Osteoblast (primary cell): ENCODE data around the gene SLC12A2. TPM values are rescaled to one million over a fixed set of nuclear protein-coding genes. Genes with fewer than 3 reads are reported as not detected.

ENCODE experiments used
- DNase-seq: peaks from one replicate; pipeline ENCODE4 v3.0.0; 2011; ENCODE audit warnings: low spot score, mixed read lengths; ENCODE audit not compliant: insufficient read length; ENCODE audit errors: missing footprints
- H2AFZ ChIP-seq: 2 replicates; pipeline ENCODE4 v1.6.0; 2011; ENCODE audit warnings: mild to moderate bottlenecking, low read length
- H3K27ac ChIP-seq: 2 replicates; pipeline ENCODE4 v1.5.1; 2011; ENCODE audit warnings: mild to moderate bottlenecking, low read depth, low read length, moderate library complexity
- H3K27me3 ChIP-seq: 2 replicates; pipeline ENCODE4 v1.6.0; 2012; ENCODE audit warnings: mild to moderate bottlenecking, control low read depth, inconsistent platforms, low read length, moderate library complexity; ENCODE audit not compliant: insufficient read depth
- H3K36me3 ChIP-seq: 2 replicates; pipeline ENCODE4 v1.5.1; 2011; ENCODE audit warnings: mild to moderate bottlenecking, low read length, control low read depth, moderate library complexity; ENCODE audit not compliant: insufficient read depth
- H3K4me1 ChIP-seq: 2 replicates; pipeline ENCODE4 v1.5.1; 2011; ENCODE audit warnings: mild to moderate bottlenecking, low read length, control low read depth, moderate library complexity; ENCODE audit not compliant: insufficient read depth
- H3K4me2 ChIP-seq: 2 replicates; pipeline ENCODE4 v1.6.0; 2011; ENCODE audit warnings: mild to moderate bottlenecking, low read length; ENCODE audit not compliant: insufficient read depth
- H3K4me3 ChIP-seq: fragments of 200-600 bp; sonication (generic); 3 replicates; pipeline ENCODE4 v1.5.1; 2012; ENCODE audit warnings: mild to moderate bottlenecking, low read length, inconsistent platforms; ENCODE audit not compliant: insufficient read depth
- H3K79me2 ChIP-seq: 2 replicates; pipeline ENCODE4 v1.6.0; 2012; ENCODE audit warnings: mild to moderate bottlenecking, low read length, control low read depth, inconsistent platforms; ENCODE audit not compliant: insufficient read depth
- H3K9me3 ChIP-seq: 2 replicates; pipeline ENCODE4 v1.5.1; 2011; ENCODE audit warnings: low read depth, low read length, control low read depth
- H4K20me1 ChIP-seq: 2 replicates; pipeline ENCODE4 v1.6.0; 2012; ENCODE audit warnings: mild to moderate bottlenecking, low read length, control low read depth; ENCODE audit not compliant: insufficient read depth
- total RNA-seq: library from RNA; depleted of rRNA; stranded (reverse); fragments of >200 nt; gene quantifications from 2 replicates; pipeline ENCODE4 v1.2.3, GENCODE V29; 2012
- TF ChIP-seq, protein P1 (sequence below): IDR thresholded peaks from 2 replicates; pipeline ENCODE4 v1.5.1; 2011; ENCODE audit warnings: mild to moderate bottlenecking, low read depth, low read length, moderate library complexity; ENCODE audit errors: extremely low read depth

SLC12A2 gene
- total RNA-seq = 25.3 and 31.2 TPM in 2 replicates

DNA sequence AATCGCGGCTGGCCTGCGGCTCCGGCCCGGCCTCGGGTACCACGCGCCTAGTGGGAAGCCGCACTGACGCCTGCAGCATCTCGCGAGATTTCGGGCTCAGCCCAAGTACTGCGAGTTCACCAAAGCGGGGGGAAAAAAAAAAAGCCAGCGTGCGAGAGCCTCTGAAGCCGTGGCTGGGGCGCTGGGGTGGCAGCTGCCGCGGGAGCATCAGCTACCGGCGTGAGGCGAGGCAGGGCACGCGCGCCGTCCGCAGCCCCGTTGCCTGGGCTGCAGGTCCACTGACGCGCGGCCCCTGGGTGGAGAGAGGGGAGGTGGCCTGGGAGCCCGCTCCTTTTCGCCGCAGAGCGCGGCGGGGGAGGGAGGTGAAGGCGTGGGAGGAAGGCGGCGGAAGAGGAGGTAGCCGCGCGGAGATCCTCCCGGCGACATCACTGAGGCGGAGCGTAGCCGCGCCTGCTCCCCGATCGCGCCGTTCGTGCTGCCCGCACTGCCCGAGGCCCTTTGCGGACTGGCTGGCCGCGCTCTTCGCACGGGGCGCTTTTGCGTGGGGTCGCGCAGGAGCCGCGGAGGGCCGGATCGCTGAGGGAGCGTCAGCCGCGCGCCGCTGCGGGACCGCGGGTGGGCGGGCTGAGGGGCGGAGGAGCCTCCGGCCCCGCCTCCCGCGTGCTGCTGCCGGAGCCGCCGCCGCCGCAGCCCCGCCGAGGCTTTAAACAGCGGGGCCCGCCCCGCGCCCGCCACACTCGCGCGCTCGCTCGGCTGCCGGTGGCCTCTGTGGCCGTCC, at the start of gene SLC12A2:
Gene SLC12A2 (plus strand): TSS at position 734 of the 778 bp plus-strand sequence. CDS start 189 bp downstream, outside the sequence.
- H3K9me3 ChIP-seq = no peaks in the 10 kb centered on the region
- H3K4me3 ChIP-seq = peak within 1 kb of the TSS; percentile 75
- peaks cover 16% of the 10 kb centered on the region for H3K4me1 ChIP-seq
- DNase-seq = peak; percentile 99
- H3K79me2 ChIP-seq = peaks cover 70% of the 10 kb centered on the region
- no peaks in the 10 kb centered on the region for H3K36me3 ChIP-seq
- peak within 1 kb of the TSS; percentile 79 for H3K27ac ChIP-seq
- peaks cover 11% of the 10 kb centered on the region for H4K20me1 ChIP-seq
- H2AFZ ChIP-seq = peak within 1 kb of the TSS; percentile 89
- TF ChIP-seq, protein P1, sequence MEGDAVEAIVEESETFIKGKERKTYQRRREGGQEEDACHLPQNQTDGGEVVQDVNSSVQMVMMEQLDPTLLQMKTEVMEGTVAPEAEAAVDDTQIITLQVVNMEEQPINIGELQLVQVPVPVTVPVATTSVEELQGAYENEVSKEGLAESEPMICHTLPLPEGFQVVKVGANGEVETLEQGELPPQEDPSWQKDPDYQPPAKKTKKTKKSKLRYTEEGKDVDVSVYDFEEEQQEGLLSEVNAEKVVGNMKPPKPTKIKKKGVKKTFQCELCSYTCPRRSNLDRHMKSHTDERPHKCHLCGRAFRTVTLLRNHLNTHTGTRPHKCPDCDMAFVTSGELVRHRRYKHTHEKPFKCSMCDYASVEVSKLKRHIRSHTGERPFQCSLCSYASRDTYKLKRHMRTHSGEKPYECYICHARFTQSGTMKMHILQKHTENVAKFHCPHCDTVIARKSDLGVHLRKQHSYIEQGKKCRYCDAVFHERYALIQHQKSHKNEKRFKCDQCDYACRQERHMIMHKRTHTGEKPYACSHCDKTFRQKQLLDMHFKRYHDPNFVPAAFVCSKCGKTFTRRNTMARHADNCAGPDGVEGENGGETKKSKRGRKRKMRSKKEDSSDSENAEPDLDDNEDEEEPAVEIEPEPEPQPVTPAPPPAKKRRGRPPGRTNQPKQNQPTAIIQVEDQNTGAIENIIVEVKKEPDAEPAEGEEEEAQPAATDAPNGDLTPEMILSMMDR = no peak
- peak within 1 kb of the TSS; percentile 100 for H3K4me2 ChIP-seq
- H3K27me3 ChIP-seq = no peaks in the 10 kb centered on the region

DNA sequence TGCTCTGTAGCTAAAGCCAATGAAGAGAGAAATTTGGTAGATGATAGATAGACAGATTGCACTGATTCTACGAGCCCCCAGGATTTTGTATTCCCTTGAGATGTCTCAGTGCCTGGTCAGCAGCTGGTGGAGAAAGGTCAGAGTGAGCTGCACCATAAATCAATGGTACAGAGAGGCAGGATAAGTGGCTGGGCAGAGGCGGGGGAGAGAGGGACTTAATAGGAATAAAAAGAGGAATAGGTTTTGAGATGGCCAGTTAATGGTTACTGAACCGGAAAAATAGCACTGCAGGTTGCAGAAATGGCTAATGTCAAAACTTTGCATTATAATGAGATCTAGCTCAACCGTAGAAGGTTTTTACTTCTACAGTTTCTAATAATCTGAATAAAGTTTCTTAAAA, 47.9 kb upstream of the SLC12A2 start:
- no peak overlapping the region for H2AFZ ChIP-seq
- no peak for DNase-seq
- no peak overlapping the region for H3K27ac ChIP-seq
- no peak overlapping the region for H3K4me2 ChIP-seq
- H3K9me3 ChIP-seq = no peaks in the 10 kb centered on the region
- H4K20me1 ChIP-seq = no peaks in the 10 kb centered on the region
- no peaks in the 10 kb centered on the region for H3K36me3 ChIP-seq
- TF ChIP-seq, protein P1 = no peak
- H3K27me3 ChIP-seq = no peaks in the 10 kb centered on the region
- H3K4me3 ChIP-seq = no peak overlapping the region
- H3K4me1 ChIP-seq = no peaks in the 10 kb centered on the region
- peaks cover 3% of the 10 kb centered on the region for H3K79me2 ChIP-seq

DNA sequence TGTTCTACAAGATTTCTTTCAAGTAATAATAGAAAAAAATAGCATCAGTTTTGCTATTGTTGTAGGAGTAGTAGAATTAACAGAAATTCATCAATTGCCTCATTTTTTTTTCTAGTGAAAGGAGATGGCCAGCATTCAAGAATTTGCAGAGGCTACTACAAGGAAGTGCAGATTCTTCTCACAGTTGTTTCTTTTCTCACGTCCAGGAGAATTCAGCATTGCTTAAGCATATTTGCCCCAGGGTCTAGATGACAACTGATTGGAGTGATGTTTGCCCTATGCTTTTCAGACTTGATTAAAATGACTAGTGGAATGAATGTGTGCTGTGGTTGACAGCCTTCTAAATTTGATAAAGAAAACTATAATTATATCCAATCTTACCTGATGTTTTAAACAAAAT, 46.6 kb upstream of the SLC12A2 start:
- no peaks in the 10 kb centered on the region for H3K4me1 ChIP-seq
- H2AFZ ChIP-seq = no peak overlapping the region
- no peaks in the 10 kb centered on the region for H3K36me3 ChIP-seq
- H4K20me1 ChIP-seq = no peaks in the 10 kb centered on the region
- no peak for DNase-seq
- H3K27ac ChIP-seq = no peak overlapping the region
- no peak overlapping the region for H3K4me2 ChIP-seq
- no peaks in the 10 kb centered on the region for H3K27me3 ChIP-seq
- H3K9me3 ChIP-seq = no peaks in the 10 kb centered on the region
- H3K4me3 ChIP-seq = no peak overlapping the region
- TF ChIP-seq, protein P1 = no peak
- no peaks in the 10 kb centered on the region for H3K79me2 ChIP-seq

DNA sequence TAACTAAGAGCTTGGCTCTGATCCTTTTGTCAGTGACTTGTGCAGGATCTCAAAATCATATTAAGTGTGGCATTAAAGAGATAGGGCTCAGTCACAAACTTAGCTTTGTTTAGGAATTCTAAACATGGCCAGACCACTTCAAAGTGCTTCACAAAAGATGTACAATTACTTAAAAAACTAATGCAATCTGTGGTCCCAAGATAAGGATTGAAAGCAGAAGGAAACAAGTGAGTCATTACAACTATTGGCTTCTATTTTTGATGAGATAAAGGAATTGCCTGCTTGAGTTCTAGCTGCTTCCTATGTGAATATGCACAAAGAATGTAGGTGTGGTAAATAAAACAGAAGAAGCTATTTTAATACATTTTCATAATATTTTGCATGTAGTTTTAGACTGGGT, 44.9 kb upstream of the SLC12A2 start:
- no peaks in the 10 kb centered on the region for H3K27me3 ChIP-seq
- peak; percentile 77 for DNase-seq
- TF ChIP-seq, protein P1 = no peak
- no peak overlapping the region for H3K27ac ChIP-seq
- no peaks in the 10 kb centered on the region for H4K20me1 ChIP-seq
- no peak overlapping the region for H2AFZ ChIP-seq
- no peaks in the 10 kb centered on the region for H3K9me3 ChIP-seq
- H3K36me3 ChIP-seq = no peaks in the 10 kb centered on the region
- H3K4me2 ChIP-seq = no peak overlapping the region
- H3K4me3 ChIP-seq = no peak overlapping the region
- no peaks in the 10 kb centered on the region for H3K79me2 ChIP-seq
- no peaks in the 10 kb centered on the region for H3K4me1 ChIP-seq
